Breast epithelium (tissue), 3 donors: ENCODE results near the gene CAMLG.

Experiments
- CTCF ChIP-seq, 3 donors: fragments of 450-650 bp; IDR thresholded peaks; one replicate each; pipeline ENCODE4 v1.5.1; 2016 to 2017; ENCODE audit warnings: antibody characterized with exemption in 3 of 3, mild to moderate bottlenecking in 3 of 3, moderate library complexity in 3 of 3
- POLR2A ChIP-seq: fragments of 450-650 bp; IDR thresholded peaks from one replicate; pipeline ENCODE4 v1.6.1; 2016; ENCODE audit warnings: antibody characterized with exemption, mild to moderate bottlenecking, moderate library complexity

GRCh38 chr5:134732819-134733218, 5.5 kb upstream of the CAMLG start:
- TF ChIP-seq CTCF (IDR thresholded peaks at IDR 0.05): no peak
- TF ChIP-seq POLR2A: no peak
